OCI-LY3 (cell line): ENCODE measurements around the gene FAM135A.
"Not testable (repeated sequence)": the region's sequence is repeated elsewhere in the genome, so short reads cannot be mapped to it uniquely, and the experiment has no call there.

Source experiments
- H2AFZ ChIP-seq: fragments of 200-600, 300-600 bp; shearing (Covaris generic); 2 replicates; pipeline ENCODE4 v1.6.0; 2014; ENCODE audit warnings: antibody characterized with exemption, low read depth, low read length
- H3K27ac ChIP-seq: fragments of 200-600, 300-600 bp; sonication (generic); 2 replicates; pipeline ENCODE4 v1.5.1; 2014; ENCODE audit warnings: mild to moderate bottlenecking, low read length, moderate library complexity, mixed read lengths
- H3K27me3 ChIP-seq: fragments of 200-600, 300-600 bp; sonication (generic); 2 replicates; pipeline ENCODE4 v1.6.1; 2014; ENCODE audit warnings: low read depth, low read length, mixed read lengths
- H3K36me3 ChIP-seq: fragments of 200-600, 300-600 bp; sonication (generic); replicated peaks from 2 replicates; pipeline ENCODE3; 2014; ENCODE audit warnings: low read depth, low read length, mixed read lengths
- H3K4me1 ChIP-seq: fragments of 300-600, 200-600 bp; sonication (generic); 2 replicates; pipeline ENCODE4 v1.6.1; 2014; ENCODE audit warnings: low read length, mixed read lengths
- H3K4me2 ChIP-seq: fragments of 200-600, 300-600 bp; sonication (generic); 2 replicates; pipeline ENCODE4 v1.6.1; 2014; ENCODE audit warnings: low read length, mixed read lengths
- H3K4me3 ChIP-seq: fragments of 300-600, 200-600 bp; sonication (generic); 2 replicates; pipeline ENCODE4 v1.5.1; 2014; ENCODE audit warnings: antibody characterized with exemption, mild to moderate bottlenecking, low read length, moderate library complexity
- H3K79me2 ChIP-seq: fragments of 300-600, 200-600 bp; shearing (Covaris generic); 2 replicates; pipeline ENCODE4 v1.6.1; 2014; ENCODE audit warnings: mild to moderate bottlenecking, low read length, mixed read lengths
- H3K9ac ChIP-seq: fragments of 300-600, 200-600 bp; shearing (Covaris generic); 2 replicates; pipeline ENCODE4 v1.6.0; 2014; ENCODE audit warnings: mild to moderate bottlenecking, low read length, moderate library complexity
- H3K9me3 ChIP-seq: fragments of 200-600, 300-600 bp; shearing (Covaris generic); 2 replicates; pipeline ENCODE4 v1.6.1; 2014; ENCODE audit warnings: low read length, mixed read lengths; ENCODE audit not compliant: insufficient read depth
- H4K20me1 ChIP-seq: fragments of 200-600, 300-600 bp; sonication (generic); 2 replicates; pipeline ENCODE4 v1.6.1; 2016; ENCODE audit warnings: low read length, mixed read lengths; ENCODE audit not compliant: insufficient read depth
- EZH2phosphoT487 ChIP-seq: fragments of 200-600 bp; shearing (Covaris generic); IDR thresholded peaks from 2 replicates; pipeline ENCODE4 v1.6.1; 2018; ENCODE audit warnings: antibody characterized with exemption, mixed run types, low read depth
- TF ChIP-seq, protein P1 (sequence below): fragments of 200-600, 300-600 bp; sonication (generic); IDR thresholded peaks from 2 replicates; pipeline ENCODE4 v1.5.1; 2014; ENCODE audit warnings: antibody characterized with exemption, low read length, low read depth

The FAM135A gene

GRCh38 chr6:70423189-70424134 is 10.2 kb downstream of the FAM135A start:
- no peak overlapping the region for H3K9ac ChIP-seq

DNA sequence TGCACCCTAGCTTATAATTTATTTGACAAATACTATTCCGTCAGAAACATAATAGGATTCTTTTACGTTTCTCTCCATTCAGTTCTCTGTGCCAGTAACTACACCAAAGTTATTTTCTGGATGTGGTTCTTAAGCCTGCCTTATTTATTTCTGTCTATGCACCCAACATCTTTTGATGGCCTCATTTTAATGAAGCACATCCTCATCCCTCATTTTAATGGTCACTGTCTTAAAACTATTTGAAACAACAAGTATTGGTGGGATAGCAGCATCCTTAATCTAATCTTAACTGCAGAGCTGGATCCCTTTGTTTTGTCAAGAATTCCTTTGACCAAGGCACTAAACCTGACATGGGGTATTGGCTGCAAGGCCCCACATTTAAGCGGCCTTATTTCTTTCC is 11.0 kb downstream of the FAM135A start:
- H3K9me3 ChIP-seq = no peaks in the 10 kb centered on the region
- H2AFZ ChIP-seq = no peak overlapping the region
- no peak overlapping the region for H3K4me2 ChIP-seq
- TF ChIP-seq, protein P1, sequence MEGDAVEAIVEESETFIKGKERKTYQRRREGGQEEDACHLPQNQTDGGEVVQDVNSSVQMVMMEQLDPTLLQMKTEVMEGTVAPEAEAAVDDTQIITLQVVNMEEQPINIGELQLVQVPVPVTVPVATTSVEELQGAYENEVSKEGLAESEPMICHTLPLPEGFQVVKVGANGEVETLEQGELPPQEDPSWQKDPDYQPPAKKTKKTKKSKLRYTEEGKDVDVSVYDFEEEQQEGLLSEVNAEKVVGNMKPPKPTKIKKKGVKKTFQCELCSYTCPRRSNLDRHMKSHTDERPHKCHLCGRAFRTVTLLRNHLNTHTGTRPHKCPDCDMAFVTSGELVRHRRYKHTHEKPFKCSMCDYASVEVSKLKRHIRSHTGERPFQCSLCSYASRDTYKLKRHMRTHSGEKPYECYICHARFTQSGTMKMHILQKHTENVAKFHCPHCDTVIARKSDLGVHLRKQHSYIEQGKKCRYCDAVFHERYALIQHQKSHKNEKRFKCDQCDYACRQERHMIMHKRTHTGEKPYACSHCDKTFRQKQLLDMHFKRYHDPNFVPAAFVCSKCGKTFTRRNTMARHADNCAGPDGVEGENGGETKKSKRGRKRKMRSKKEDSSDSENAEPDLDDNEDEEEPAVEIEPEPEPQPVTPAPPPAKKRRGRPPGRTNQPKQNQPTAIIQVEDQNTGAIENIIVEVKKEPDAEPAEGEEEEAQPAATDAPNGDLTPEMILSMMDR = no peak
- no peak for TF ChIP-seq EZH2phosphoT487
- H3K27ac ChIP-seq = no peak overlapping the region
- no peak overlapping the region for H3K4me3 ChIP-seq
- peaks cover 54% of the 10 kb centered on the region for H3K36me3 ChIP-seq
- H3K79me2 ChIP-seq = peaks cover 65% of the 10 kb centered on the region
- H4K20me1 ChIP-seq = peaks cover 15% of the 10 kb centered on the region
- peaks cover 16% of the 10 kb centered on the region for H3K4me1 ChIP-seq
- H3K27me3 ChIP-seq = no peaks in the 10 kb centered on the region
- no peak overlapping the region for H3K9ac ChIP-seq

More at GRCh38 chr6:70423189-70424134, 10.2 kb downstream of the FAM135A start:
- no peak overlapping the region for H3K4me2 ChIP-seq
- peaks cover 57% of the 10 kb centered on the region for H3K36me3 ChIP-seq
- H3K4me3 ChIP-seq = no peak overlapping the region
- TF ChIP-seq, protein P1 = no peak
- no peak for TF ChIP-seq EZH2phosphoT487
- peaks cover 15% of the 10 kb centered on the region for H4K20me1 ChIP-seq
- H3K27me3 ChIP-seq = no peaks in the 10 kb centered on the region
- peaks cover 17% of the 10 kb centered on the region for H3K4me1 ChIP-seq
- H2AFZ ChIP-seq = no peak overlapping the region
- no peaks in the 10 kb centered on the region for H3K9me3 ChIP-seq
- no peak overlapping the region for H3K27ac ChIP-seq
- peaks cover 73% of the 10 kb centered on the region for H3K79me2 ChIP-seq

DNA sequence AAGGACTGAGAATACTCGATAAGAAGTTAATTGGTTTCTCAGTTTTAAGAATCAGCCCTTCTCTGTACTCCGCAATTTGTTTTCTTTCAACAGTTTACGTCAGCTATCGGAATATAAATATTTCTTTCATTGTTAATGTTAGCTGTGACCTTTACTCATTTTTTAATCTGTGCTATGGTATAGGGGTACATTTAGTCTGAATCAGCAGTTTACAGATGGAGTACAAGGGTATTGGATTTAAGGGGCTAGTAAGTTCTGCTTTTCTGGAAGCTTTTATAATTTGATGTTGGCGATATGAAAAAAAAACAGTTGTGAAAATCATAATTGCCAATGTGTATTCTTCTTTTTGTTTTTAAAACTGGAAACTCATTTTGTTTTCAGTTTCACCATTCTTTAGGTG is 23.0 kb downstream of the FAM135A start:
- Histone ChIP-seq H4K20me1 (no peaks in the 10 kb centered on the region), H3K36me3 (peaks cover 50% of the 10 kb centered on the region), H3K27ac (no peak overlapping the region), H3K4me1 (no peaks in the 10 kb centered on the region), H3K9ac (no peak overlapping the region), H2AFZ (no peak overlapping the region), H3K79me2 (no peaks in the 10 kb centered on the region), H3K4me3 (no peak overlapping the region), H3K4me2 (no peak overlapping the region), H3K27me3 (no peaks in the 10 kb centered on the region), H3K9me3 (no peaks in the 10 kb centered on the region)
- TF ChIP-seq EZH2phosphoT487 = no peak
- TF ChIP-seq, protein P1 = no peak

DNA sequence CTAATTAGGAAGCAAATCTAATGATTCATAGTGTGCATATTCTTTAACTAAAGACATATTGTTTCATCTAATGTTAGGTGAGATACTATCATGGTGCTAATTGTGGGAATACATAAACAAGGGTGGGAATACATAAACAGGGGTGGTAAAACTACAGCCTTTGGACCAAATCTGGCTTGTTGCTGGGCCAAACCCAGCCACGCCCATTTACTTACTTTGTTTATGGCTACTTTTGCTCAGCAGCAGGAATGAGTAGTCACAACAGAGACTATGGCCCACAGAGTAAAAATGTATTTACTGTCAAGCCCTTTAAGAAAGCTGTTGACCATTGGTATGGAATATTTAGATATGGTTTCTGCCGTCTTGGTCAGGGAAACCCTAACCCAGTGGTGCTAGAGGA is 31.7 kb downstream of the FAM135A start:
- no peaks in the 10 kb centered on the region for H3K9me3 ChIP-seq

DNA sequence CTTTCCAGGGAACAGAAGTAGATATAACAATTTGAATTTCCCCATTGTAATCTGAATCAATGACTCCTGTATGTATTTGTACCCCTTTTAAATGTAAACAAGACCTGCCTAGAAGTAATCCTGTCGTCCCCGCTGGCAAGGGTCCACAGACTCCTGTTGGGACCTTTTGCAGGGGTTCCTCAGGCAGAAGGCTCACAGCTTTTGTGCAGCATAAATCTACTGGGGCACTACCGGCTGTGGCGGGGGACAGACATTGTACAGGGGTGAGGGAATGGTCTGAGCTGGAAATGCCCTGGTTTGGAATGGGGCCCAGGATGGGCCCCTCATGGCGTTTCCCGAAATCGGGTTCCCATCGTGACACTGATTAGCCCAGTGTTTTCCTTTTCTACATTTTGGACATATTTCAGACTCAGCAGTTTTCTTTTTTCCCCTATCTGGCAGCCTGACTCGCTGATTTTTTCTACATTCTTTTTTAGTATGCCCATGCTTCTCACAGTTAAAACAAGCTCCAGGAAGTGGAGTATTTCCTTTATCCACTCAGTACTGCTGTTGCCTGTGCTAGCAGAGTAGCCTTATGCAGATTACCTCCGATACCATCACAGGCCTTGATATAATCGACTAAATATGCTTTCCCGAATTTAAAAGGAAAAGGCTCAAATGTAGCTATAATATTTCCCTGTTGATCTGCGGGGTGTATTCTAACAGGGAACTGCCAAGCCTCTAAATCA is 34.2 kb downstream of the FAM135A start:
- H3K27ac ChIP-seq, H3K9me3 ChIP-seq, H3K27me3 ChIP-seq, H3K4me3 ChIP-seq, H3K4me2 ChIP-seq, H3K9ac ChIP-seq, H4K20me1 ChIP-seq, H3K4me1 ChIP-seq, H3K79me2 ChIP-seq, H2AFZ ChIP-seq: not testable (repeated sequence)
- H3K36me3 ChIP-seq = peaks cover 36% of the 10 kb centered on the region

More for the DNA sequence above, 31.7 kb downstream of the FAM135A start:
- TF ChIP-seq, protein P1 = no peak
- no peak for TF ChIP-seq EZH2phosphoT487
- Histone ChIP-seq H3K9ac (no peak overlapping the region), H3K4me2 (no peak overlapping the region), H3K36me3 (peaks cover 30% of the 10 kb centered on the region), H3K4me1 (no peaks in the 10 kb centered on the region), H3K79me2 (no peaks in the 10 kb centered on the region), H3K27ac (no peak overlapping the region), H4K20me1 (no peaks in the 10 kb centered on the region), H3K4me3 (no peak overlapping the region), H3K27me3 (no peaks in the 10 kb centered on the region), H2AFZ (no peak overlapping the region)

DNA sequence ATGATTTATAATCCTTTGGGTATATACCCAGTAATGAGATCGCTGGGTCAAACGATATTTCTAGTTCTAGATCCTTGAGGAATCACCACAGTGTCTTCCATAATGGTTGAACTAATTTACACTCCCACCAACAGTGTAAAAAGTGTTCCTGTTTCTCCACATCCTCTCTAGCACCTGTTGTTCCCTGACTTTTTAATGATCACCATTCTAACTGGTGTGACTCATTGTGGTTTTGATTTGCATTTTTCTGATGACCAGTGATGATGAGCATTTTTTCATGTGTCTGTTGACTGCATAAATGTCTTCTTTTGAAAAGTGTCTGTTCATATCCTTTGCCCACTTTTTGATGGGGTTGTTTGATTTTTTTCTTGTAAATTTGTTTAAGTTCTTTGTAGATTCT is 40.6 kb downstream of the FAM135A start:
- not testable (repeated sequence) for H3K9ac ChIP-seq, H3K4me2 ChIP-seq, H2AFZ ChIP-seq, H3K9me3 ChIP-seq, H3K27me3 ChIP-seq, H4K20me1 ChIP-seq, H3K27ac ChIP-seq, H3K4me1 ChIP-seq, H3K79me2 ChIP-seq, H3K4me3 ChIP-seq
- H3K36me3 ChIP-seq = peaks cover 27% of the 10 kb centered on the region
